Erythroblast (primary cell): Measurements from ENCODE around the gene ROBO4.

ENCODE experiments used
- GATA1 ChIP-seq: IDR thresholded peaks from 2 replicates; pipeline ENCODE4 v1.6.1; 2011; ENCODE audit warnings: low read depth, mild to moderate bottlenecking, control low read depth, low read length, moderate library complexity
- POLR2A ChIP-seq: IDR thresholded peaks from 2 replicates; pipeline ENCODE4 v1.6.1; 2011; ENCODE audit warnings: mild to moderate bottlenecking, low read length

DNA sequence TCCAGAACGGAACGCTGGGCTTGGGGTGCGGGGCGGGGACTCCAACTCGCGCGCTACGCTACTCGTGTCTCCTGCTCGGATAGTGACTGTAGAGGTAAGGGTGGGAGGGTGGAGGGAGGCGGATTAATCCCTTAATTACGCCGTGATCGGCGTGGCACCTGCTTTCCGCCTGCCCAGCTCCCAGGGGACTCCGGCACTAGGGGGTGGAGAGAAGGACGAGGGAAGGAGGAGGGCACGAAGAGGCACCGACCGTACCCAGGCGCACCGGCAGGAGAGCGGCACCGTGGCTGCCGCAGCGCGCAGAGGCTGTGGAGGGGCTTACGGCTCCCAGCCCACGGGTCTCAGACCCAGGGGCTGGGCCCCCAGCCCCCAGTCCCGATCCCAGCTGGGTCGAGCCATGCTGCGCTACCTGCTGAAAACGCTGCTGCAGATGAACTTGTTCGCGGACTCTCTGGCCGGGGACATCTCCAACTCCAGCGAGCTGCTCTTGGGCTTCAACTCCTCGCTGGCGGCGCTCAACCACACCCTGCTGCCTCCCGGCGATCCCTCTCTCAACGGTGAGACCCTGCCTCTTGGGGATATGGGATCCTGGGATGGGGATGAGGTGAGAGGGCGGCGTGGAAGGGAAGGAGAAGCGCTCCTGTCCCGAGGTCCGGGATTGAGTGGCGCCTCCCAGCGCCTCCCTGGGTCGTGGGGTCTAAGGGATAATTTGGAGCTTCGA is 32.3 kb downstream of the ROBO4 start, which contains the start of gene ROBO3:
- TF ChIP-seq POLR2A (no peak), GATA1 (no peak)
